Psoas muscle (tissue), 8 donors: ENCODE data around the gene HADHA. TPM values are rescaled to one million over a fixed set of nuclear protein-coding genes. Genes with fewer than 3 reads are reported as not detected.

Experiments
- ATAC-seq, 4 donors: fragments of 200-7000 bp; cut with Tn5 transposase; one replicate each; pipeline ENCODE4 v1.9.1; 2020; ENCODE audit warnings: moderate library complexity in 3 of 4, mild to moderate bottlenecking in 2 of 4
- DNase-seq, 2 donors: peaks; one replicate each; pipeline ENCODE4 v3.0.0-alpha.2; 2020
- H3K27ac ChIP-seq: fragments of 200-600 bp; one replicate; pipeline ENCODE4 v1.8.0; 2022
- H3K27me3 ChIP-seq, 3 donors: fragments of 200-600 bp in 1 of 3; one replicate each; pipeline versions ENCODE4 v1.6.1 to v1.8.0; 2013 to 2022; ENCODE audit warnings: low read length in 2 of 3, mild to moderate bottlenecking in 2 of 3, moderate library complexity in 1 of 3; ENCODE audit not compliant: insufficient read depth in 3 of 3
- H3K36me3 ChIP-seq, 2 donors: fragments of 200-600 bp in 1 of 2; one replicate each; pipeline versions ENCODE4 v1.6.1 to v1.8.0; 2013 to 2022; ENCODE audit warnings: low read depth in 1 of 2, mild to moderate bottlenecking in 1 of 2, moderate library complexity in 1 of 2; ENCODE audit not compliant: insufficient read depth in 1 of 2
- H3K4me1 ChIP-seq: fragments of 200-600 bp; one replicate; pipeline ENCODE4 v1.8.0; 2022
- H3K4me3 ChIP-seq: fragments of 200-600 bp; one replicate; pipeline ENCODE4 v1.8.0; 2022; ENCODE audit warnings: mild to moderate bottlenecking
- H3K9me3 ChIP-seq: fragments of 200-600 bp; one replicate; pipeline ENCODE4 v1.8.0; 2022
- WGBS, 3 donors: extraction: QIAGEN DNeasy Blood & Tissue Kit; methylation state at CpG; one replicate each; pipeline versions ENCODE4 v1.1.6 to v1.1.7; 2013; 5-methylcytosine and 5-hydroxymethylcytosine counted together
- intact Hi-C, 2 donors: fragments of 100-400 bp; cut with DNase I; formaldehyde crosslinking; loops; one replicate each; pipeline versions ENCODE4 v1.11.0 to v1.14.2; 2022
- long read RNA-seq, 2 donors: library from polyadenylated mRNA; unstranded; transcript quantifications; one replicate each; pipeline ENCODE4 v2.0.0, GENCODE V29; 2021
- polyA plus RNA-seq, 3 donors: library from polyadenylated mRNA; stranded (reverse); fragments of 200-250 nt; gene quantifications; one replicate each; pipeline ENCODE4 v1.2.3, GENCODE V29; 2013
- total RNA-seq, 4 donors: library from RNA; stranded (reverse); fragmentation: NEBNext Ultra II Directional in 2 of 4; extraction: Animal tissue kit (Norgen Biotek cat#: 25700) in 2 of 4; gene quantifications; one replicate each; pipeline versions ENCODE4 v1.2.1 to v1.2.4, GENCODE V29; 2021 to 2023
- TF ChIP-seq, protein P1 (sequence below): fragments of 200-600 bp; IDR thresholded peaks from one replicate; pipeline ENCODE4 v1.8.0; 2022; ENCODE audit warnings: antibody characterized with exemption
- donor health status: healthy with polysubstance abuse.
- donor health status: DM: no; HTN: no; CAD: no; lungs with moderate emphysema.
- donor health status: Bipolar disorder and iron deficiency.
- donor health status: healthy.
- donor health status: DM: yes; HTN: yes; CAD: no.
- donor health status: DM: no; HTN: no; CAD: no.
- donor health status: DM: no; HTN: no; CAD: no.
- donor health status: DM: yes; HTN: yes; CAD: no.

HADHA gene
- total RNA-seq (100 to 1,000 TPM; 294 to 617 (median 391) TPM), polyA plus RNA-seq (100 to 1,000 TPM; 195 to 370 (median 350) TPM)
- long read RNA-seq, donor 1, transcript HADHA-201 (20 exons, 3,037 nt) = major isoform, 429 of 489 reads
- long read RNA-seq, donor 1, partial matches to known transcripts = 44 of 489 reads
- long read RNA-seq, donor 1, other reads (novel, unspliced or antisense) = 14 of 489 reads
- long read RNA-seq, donor 2, transcript HADHA-201 (20 exons, 3,037 nt) = major isoform, 1,356 of 1,571 reads
- long read RNA-seq, donor 2, transcript HADHA-204 (19 exons, 2,982 nt) = minor isoform, 18 of 1,571 reads
- long read RNA-seq, donor 2, transcript HADHA-211 (19 exons, 2,158 nt) = minor isoform, 8 of 1,571 reads
- long read RNA-seq, donor 2, partial matches to known transcripts = 124 of 1,571 reads
- long read RNA-seq, donor 2, other reads (novel, unspliced or antisense) = 61 of 1,571 reads

DNA sequence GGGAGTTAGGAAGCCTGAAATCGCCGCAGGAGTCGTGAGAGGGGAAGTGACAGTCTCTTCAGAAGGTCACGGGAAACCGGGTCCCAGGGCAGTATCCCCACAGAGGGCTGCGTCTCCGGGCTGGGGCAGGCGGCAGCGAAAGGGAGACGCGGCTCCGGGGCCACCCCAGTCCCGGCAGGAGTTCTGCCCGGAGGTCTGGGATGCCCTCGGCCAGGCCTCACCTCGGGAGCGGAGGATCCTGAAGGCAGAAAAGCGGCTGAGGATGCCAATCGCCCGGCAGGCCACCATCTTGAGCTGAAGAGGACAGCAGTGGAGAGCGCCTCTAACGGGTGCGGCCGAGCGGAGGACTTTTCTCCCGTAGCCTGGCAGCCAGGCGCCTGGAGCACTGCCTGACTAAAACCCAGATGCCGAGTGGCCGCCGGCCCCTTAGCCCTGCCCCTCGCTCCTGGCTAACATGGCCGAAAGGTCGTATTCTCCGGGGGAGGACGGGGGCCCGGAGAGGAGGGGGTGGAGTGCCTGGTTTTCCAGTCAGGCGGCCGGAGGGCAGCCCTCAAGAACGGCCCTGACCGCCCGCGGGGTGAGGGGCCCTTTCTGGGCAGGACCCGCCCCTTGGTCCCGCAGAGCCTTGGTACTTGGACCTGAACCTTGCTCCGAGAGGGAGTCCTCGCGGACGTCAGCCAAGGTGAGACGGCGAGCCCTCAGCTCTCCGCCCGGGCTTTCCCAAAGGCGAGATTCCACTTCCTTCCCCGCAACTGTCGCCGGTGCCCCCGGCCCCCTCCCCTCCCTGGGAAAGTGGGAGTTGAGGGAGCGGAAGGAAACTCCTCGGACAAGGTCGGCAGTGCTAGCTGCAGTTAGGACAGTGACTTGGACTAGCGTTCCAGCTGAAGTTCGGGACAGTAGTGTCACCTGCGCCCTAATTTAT lies at the start of gene HADHA, which contains the start of gene HADHB:
Gene HADHA, minus strand, starts transcription at position 324 of the 922 bp plus-strand sequence. Its CDS starts 36 bp downstream, at position 288.
Gene HADHB, plus strand, starts transcription at position 631 of the 922 bp plus-strand sequence. CDS start 9,316 bp downstream, outside the sequence.
- intact Hi-C loops = loop anchor here (5.0 kb wide), 2 partner anchors 33 to 83 kb away; no protein-coding TSS in a partner anchor
- DNase-seq (peak; percentile 93 to 96), ATAC-seq (peak; percentile 83 to 90 (median 86))
- peak within 1 kb of the TSS; percentile 79 for H3K4me3 ChIP-seq
- no peaks in the 10 kb centered on the region for H3K36me3 ChIP-seq
- peaks cover 67% of the 10 kb centered on the region for H3K4me1 ChIP-seq
- WGBS, 3 donors = 0% methylated on average over 55 to 63 of the region's 63 CpGs
- H3K27me3 ChIP-seq = no peaks in the 10 kb centered on the region
- no peaks in the 10 kb centered on the region for H3K9me3 ChIP-seq
- peak within 1 kb of the TSS; percentile 96 for H3K27ac ChIP-seq
- TF ChIP-seq, protein P1, sequence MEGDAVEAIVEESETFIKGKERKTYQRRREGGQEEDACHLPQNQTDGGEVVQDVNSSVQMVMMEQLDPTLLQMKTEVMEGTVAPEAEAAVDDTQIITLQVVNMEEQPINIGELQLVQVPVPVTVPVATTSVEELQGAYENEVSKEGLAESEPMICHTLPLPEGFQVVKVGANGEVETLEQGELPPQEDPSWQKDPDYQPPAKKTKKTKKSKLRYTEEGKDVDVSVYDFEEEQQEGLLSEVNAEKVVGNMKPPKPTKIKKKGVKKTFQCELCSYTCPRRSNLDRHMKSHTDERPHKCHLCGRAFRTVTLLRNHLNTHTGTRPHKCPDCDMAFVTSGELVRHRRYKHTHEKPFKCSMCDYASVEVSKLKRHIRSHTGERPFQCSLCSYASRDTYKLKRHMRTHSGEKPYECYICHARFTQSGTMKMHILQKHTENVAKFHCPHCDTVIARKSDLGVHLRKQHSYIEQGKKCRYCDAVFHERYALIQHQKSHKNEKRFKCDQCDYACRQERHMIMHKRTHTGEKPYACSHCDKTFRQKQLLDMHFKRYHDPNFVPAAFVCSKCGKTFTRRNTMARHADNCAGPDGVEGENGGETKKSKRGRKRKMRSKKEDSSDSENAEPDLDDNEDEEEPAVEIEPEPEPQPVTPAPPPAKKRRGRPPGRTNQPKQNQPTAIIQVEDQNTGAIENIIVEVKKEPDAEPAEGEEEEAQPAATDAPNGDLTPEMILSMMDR = no peak

DNA sequence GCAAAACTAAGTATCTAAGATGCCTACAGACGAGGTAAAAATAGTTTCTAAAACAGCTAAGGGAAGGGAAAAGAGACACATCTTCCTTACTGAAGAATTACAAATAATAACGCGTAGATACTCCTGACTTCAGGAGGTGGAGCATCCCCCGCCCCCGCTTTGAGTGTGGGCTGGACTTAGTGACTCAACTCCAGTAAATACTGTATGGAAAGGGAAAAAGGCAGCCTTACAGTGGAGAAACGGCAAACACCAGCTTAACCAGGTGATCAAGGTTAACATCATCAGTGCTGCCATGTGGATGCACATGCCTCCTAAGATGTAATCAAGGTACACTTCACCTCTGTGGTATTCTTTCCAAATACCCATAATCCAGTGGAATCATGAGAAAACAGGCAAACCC lies 48.2 kb upstream of the HADHA start:
- no peak overlapping the region for H3K4me3 ChIP-seq
- intact Hi-C loops = no loop called here

DNA sequence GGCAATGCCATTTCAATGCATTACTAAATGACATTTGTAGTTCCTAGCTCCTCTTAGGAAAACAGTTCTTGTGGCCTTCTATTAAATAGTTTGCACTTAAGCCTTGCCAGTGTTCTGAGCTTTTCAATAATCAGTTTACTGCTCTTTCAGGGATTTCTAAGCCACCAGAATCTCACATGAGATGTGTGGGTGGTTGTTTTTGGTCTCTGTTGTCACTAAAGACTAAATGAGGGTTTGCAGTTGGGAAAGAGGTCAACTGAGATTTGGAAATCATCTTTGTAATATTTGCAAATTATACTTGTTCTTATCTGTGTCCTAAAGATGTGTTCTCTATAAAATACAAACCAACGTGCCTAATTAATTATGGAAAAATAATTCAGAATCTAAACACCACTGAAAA lies 45.6 kb upstream of the HADHA start:
- Histone ChIP-seq H3K9me3 (no peaks in the 10 kb centered on the region), H3K4me1 (no peaks in the 10 kb centered on the region), H3K27ac (no peak overlapping the region), H3K4me3 (no peak overlapping the region), H3K36me3 (peaks cover 11 to 61% of the 10 kb centered on the region in 2 donors), H3K27me3 (no peaks in the 10 kb centered on the region)
- ATAC-seq (no peak), DNase-seq (no peak)
- intact Hi-C loops = no loop called here
- TF ChIP-seq, protein P1 = no peak
- 70 to 79% (median 78%) methylated on average over 1 of the region's 1 CpG for WGBS, 3 donors

More for the DNA sequence above, 48.2 kb upstream of the HADHA start:
- 67 to 79% (median 70%) methylated on average over 6 of the region's 6 CpGs for WGBS, 3 donors
- Histone ChIP-seq H3K4me1 (no peaks in the 10 kb centered on the region), H3K27ac (no peak overlapping the region), H3K27me3 (no peaks in the 10 kb centered on the region), H3K9me3 (no peaks in the 10 kb centered on the region), H3K36me3 (peaks cover 6 to 34% of the 10 kb centered on the region in 2 donors)
- peak in 3 of 4 donors; percentile 35 to 43 (median 39) for ATAC-seq
- DNase-seq = no peak
- TF ChIP-seq, protein P1 = no peak

DNA sequence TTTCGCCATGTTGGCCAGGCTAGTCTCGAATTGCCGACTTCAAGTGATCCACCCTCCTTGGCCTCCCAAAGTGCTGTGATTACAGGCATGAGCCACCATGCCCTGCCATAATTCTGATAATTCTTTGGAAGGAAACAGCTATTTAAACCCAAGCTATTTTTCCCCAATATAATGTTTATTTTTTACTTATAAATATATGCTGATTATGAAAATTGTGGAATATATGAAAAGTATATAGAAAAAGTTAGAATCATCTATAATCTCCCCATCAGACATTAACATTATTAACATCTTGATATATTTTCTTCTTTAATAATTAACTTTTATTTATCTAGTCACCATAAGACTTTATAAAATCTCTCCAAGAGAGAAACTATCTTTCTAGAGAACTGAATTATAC lies 41.5 kb upstream of the HADHA start:
- WGBS, 3 donors = 88 to 93% (median 91%) methylated on average over 3 of the region's 3 CpGs
- no peak for ATAC-seq
- intact Hi-C loops = no loop called here
- no peak for DNase-seq
- Histone ChIP-seq H3K27me3 (no peaks in the 10 kb centered on the region), H3K9me3 (no peaks in the 10 kb centered on the region), H3K4me1 (no peaks in the 10 kb centered on the region), H3K4me3 (no peak overlapping the region), H3K27ac (no peak overlapping the region), H3K36me3 (peaks cover 27 to 100% of the 10 kb centered on the region in 2 donors)
- TF ChIP-seq, protein P1 = no peak
